Right atrium auricular region (tissue), 2 donors: ENCODE results near the gene GDI2. TPM values are rescaled to one million over a fixed set of nuclear protein-coding genes. Genes with fewer than 3 reads are reported as not detected.
"Not testable (repeated sequence)": the region's sequence is repeated elsewhere in the genome, so short reads cannot be mapped to it uniquely, and the experiment has no call there.

Experiments used
- DNase-seq: peaks from one replicate; pipeline ENCODE4 v3.0.0-alpha.2; 2019; ENCODE audit warnings: low spot score
- H3K27ac ChIP-seq, 2 donors: fragments of 200-600 bp; sonication (generic); 1 replicate in 1 of 2; 2 replicates in 1 of 2; pipeline ENCODE4 v1.5.1; 2016 to 2019
- H3K27me3 ChIP-seq, 2 donors: fragments of 200-600 bp; sonication (generic); one replicate each; pipeline versions ENCODE4 v1.5.1 to v1.6.0; 2017 to 2019
- H3K36me3 ChIP-seq: fragments of 200-600 bp; sonication (generic); one replicate; pipeline ENCODE4 v1.5.1; 2016
- H3K4me1 ChIP-seq, 2 donors: fragments of 200-600 bp; sonication (generic); one replicate each; pipeline versions ENCODE4 v1.5.1 to v1.6.0; 2017 to 2019
- H3K4me3 ChIP-seq, 2 donors: fragments of 200-600 bp; sonication (generic); 1 replicate in 1 of 2; 2 replicates in 1 of 2; pipeline ENCODE4 v1.5.1; 2017 to 2019; ENCODE audit warnings: mild to moderate bottlenecking in 1 of 2, moderate library complexity in 1 of 2
- H3K9me3 ChIP-seq, 2 donors: fragments of 200-600 bp; sonication (generic); one replicate each; pipeline ENCODE4 v1.5.1; 2019
- CTCF ChIP-seq, 2 donors: fragments of 200-600 bp; sonication (generic); IDR thresholded peaks; one replicate each; pipeline ENCODE4 v1.5.1; 2019; ENCODE audit warnings: antibody characterized with exemption in 2 of 2
- total RNA-seq, 2 donors: library from RNA; depleted of rRNA; stranded (reverse); fragments of >200 nt; gene quantifications; one replicate each; pipeline ENCODE4 v1.1.0, GENCODE V29; 2016

Gene GDI2
- total RNA-seq, 2 donors from 2014 or later, result 117 to 124 TPM

GRCh38 chr10:5831446-5831782, 18.2 kb upstream of the GDI2 start:
- no peak for TF ChIP-seq CTCF (IDR thresholded peaks at IDR 0.05)
- no peaks in the 10 kb centered on the region for H3K27me3 ChIP-seq
- DNase-seq, result no peak
- no peak overlapping the region for H3K27ac ChIP-seq
- peaks cover 0 to 4% of the 10 kb centered on the region in 2 donors for H3K4me1 ChIP-seq
- H3K36me3 ChIP-seq, result no peaks in the 10 kb centered on the region
- no peak overlapping the region for H3K4me3 ChIP-seq
- H3K9me3 ChIP-seq, result no peaks in the 10 kb centered on the region

DNA sequence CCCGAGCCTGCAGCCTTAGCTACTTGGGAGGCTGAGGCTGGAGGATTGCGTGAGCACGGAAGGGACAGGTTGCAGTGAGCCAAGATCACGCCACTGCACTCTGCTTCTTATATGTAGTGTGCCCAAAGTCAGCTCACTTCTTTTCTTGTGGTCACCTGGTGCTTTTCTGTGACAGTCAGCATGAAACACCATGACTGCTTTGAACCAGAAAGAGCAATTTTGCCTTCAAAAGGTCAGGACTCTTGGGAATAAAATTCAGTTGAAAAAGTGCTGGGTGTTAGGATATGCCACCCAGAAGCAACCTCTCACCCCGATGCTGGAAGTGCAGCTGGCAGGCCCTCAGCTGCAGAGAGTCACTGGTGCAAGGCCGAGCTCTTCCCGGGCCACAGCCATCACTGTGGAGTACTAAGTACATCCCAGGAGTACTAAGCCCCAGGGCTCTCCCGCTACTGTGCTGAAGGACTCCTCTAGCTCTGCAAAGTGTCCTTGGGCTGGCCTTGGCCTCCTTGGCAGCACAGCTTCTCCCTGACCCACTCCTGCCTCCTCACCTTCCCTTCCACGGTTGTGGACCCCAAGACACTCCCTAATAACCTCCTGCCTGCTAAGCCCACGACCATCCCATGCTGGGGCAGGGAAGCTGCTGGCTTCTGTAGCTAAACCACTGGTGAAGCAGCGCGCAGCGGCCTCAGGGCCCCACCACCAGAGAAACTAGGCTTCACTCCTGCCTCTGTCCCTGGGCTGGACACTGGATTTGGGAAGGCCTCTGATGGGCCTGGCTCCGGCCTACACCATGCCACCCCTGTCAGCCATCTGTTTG, 17.6 kb upstream of the GDI2 start:
- no peak overlapping the region for H3K4me3 ChIP-seq
- no peak for TF ChIP-seq CTCF (IDR thresholded peaks at IDR 0.05)
- DNase-seq, result no peak
- peaks cover 0 to 4% of the 10 kb centered on the region in 2 donors for H3K4me1 ChIP-seq
- no peak overlapping the region for H3K27ac ChIP-seq
- no peaks in the 10 kb centered on the region for H3K27me3 ChIP-seq
- no peaks in the 10 kb centered on the region for H3K9me3 ChIP-seq
- H3K36me3 ChIP-seq, result no peaks in the 10 kb centered on the region

- H3K27me3 ChIP-seq, result no peaks in the 10 kb centered on the region
Measured at GRCh38 chr10:5829267-5829666, 16.0 kb upstream of the GDI2 start.

DNA sequence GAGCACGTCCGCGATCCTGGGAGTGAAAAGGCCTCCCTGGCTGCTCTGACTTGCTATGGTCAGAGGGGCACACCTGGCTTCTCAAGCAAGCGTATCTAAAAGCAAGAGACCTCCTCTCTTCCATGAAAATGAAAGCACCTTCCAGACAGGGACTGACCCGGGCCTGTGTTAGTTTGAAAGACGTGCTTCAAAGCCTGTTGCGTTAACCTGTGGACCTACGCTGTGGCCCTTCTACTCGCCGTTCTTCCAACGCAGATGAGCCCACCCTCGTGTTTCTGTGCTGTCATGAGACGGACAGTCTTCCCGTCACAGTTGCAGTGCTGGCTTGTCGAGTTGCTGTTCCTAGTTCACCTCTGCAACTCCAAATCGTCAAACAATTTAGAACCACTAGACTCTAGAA, 15.5 kb upstream of the GDI2 start:
- DNase-seq, result no peak
- TF ChIP-seq CTCF (IDR thresholded peaks at IDR 0.05), result no peak
- no peak overlapping the region for H3K27ac ChIP-seq
- H3K9me3 ChIP-seq, result no peaks in the 10 kb centered on the region
- H3K4me1 ChIP-seq, result no peaks in the 10 kb centered on the region
- no peaks in the 10 kb centered on the region for H3K27me3 ChIP-seq
- no peak overlapping the region for H3K4me3 ChIP-seq
- H3K36me3 ChIP-seq, result no peaks in the 10 kb centered on the region

More at GRCh38 chr10:5829267-5829666, 16.0 kb upstream of the GDI2 start:
- no peak for TF ChIP-seq CTCF (IDR thresholded peaks at IDR 0.05)
- DNase-seq, result no peak
- H3K36me3 ChIP-seq, result no peaks in the 10 kb centered on the region
- no peaks in the 10 kb centered on the region for H3K9me3 ChIP-seq
- H3K4me1 ChIP-seq, result peaks cover 0 to 4% of the 10 kb centered on the region in 2 donors
- no peak overlapping the region for H3K27ac ChIP-seq
- no peak overlapping the region for H3K4me3 ChIP-seq

DNA sequence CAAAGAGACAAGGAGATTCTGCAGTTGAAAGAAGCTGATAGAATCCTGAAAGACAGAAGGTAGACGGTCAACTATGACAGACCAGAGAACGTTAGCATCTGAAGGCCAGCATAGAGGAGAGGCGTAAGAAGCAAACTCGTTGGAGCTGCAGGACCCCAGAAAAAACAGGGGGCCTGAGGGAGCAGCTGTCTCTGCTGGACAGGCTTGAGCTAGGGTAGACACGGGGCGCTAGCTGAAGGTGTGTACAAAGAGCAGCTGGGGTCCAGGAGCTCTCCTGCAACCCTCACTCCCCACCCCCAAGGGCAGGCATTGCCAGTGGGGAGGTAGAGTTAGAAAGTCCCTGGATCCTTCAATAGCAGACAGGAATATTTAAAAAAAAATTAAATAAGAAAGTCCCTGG, 14.6 kb upstream of the GDI2 start:
- no peak for TF ChIP-seq CTCF (IDR thresholded peaks at IDR 0.05)
- Histone ChIP-seq H3K36me3 (no peaks in the 10 kb centered on the region), H3K4me3 (no peak overlapping the region), H3K4me1 (no peaks in the 10 kb centered on the region), H3K27me3 (no peaks in the 10 kb centered on the region), H3K9me3 (no peaks in the 10 kb centered on the region), H3K27ac (no peak overlapping the region)
- DNase-seq, result no peak

DNA sequence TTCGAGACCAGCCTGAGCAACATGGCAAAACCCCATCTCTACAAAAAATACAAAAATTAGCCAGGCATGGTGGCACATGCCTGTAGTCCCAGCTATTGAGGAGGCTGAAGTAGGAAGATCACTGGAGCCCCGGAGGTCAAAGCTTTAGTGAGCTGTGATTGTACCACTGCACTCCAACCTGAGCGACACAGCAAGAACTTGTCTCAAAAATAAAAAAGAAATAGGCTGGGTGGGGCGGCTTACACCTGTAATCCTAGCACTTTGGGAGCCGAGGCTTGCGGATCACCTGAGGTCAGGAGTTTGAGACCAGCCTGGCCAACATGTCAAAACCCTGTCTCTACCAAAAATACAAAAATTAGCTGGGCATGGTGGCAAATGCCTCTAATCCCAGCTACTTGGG, 13.3 kb upstream of the GDI2 start:
- H3K4me3 ChIP-seq, H3K9me3 ChIP-seq, DNase-seq, H3K27me3 ChIP-seq, H3K4me1 ChIP-seq, H3K36me3 ChIP-seq, H3K27ac ChIP-seq: not testable (repeated sequence)
